Endothelial cell (in vitro differentiated cells): ENCODE measurements around the gene TK1. TPM values are rescaled to one million over a fixed set of nuclear protein-coding genes. Genes with fewer than 3 reads are reported as not detected.
A peak's percentile ranks its signal among the peaks of the same experiment; 100 is the strongest.

Source experiments
- DNase-seq: peaks from one replicate; pipeline ENCODE4 v3.0.0; 2021; ENCODE audit warnings: low spot score
- H3K27ac Mint-ChIP-seq: one replicate; pipeline ENCODE4 v1.8.0; 2021; ENCODE audit warnings: mixed read lengths, inconsistent platforms; ENCODE audit not compliant: unreplicated experiment
- H3K27me3 Mint-ChIP-seq: one replicate; pipeline ENCODE4 v1.8.0; 2021; ENCODE audit warnings: mild to moderate bottlenecking, moderate library complexity, mixed read lengths, inconsistent platforms; ENCODE audit not compliant: unreplicated experiment
- H3K36me3 Mint-ChIP-seq: one replicate; pipeline ENCODE4 v1.8.0; 2021; ENCODE audit warnings: mild to moderate bottlenecking, low read depth, mixed read lengths, inconsistent platforms; ENCODE audit not compliant: unreplicated experiment
- H3K4me1 Mint-ChIP-seq: one replicate; pipeline ENCODE4 v1.8.0; 2021; ENCODE audit warnings: mild to moderate bottlenecking, mixed read lengths, inconsistent platforms; ENCODE audit not compliant: unreplicated experiment
- H3K4me3 Mint-ChIP-seq: one replicate; pipeline ENCODE4 v1.8.0; 2021; ENCODE audit warnings: mild to moderate bottlenecking, mixed read lengths, inconsistent platforms; ENCODE audit not compliant: unreplicated experiment
- H3K9me3 Mint-ChIP-seq: one replicate; pipeline ENCODE4 v1.8.0; 2021; ENCODE audit warnings: mixed read lengths, inconsistent platforms; ENCODE audit not compliant: unreplicated experiment
- CTCF ChIP-seq: fragments of 200-600 bp; sonication (generic); IDR thresholded peaks from one replicate; pipeline ENCODE4 v1.5.0; 2021; ENCODE audit warnings: antibody characterized with exemption; ENCODE audit not compliant: unreplicated experiment
- total RNA-seq: library from RNA; stranded (reverse); fragmentation: NEBNext Ultra II Directional; extraction: Animal tissue kit (Norgen Biotek cat#: 25700); gene quantifications from one replicate; pipeline ENCODE4 v1.2.1, GENCODE V29; 2021; ENCODE audit not compliant: unreplicated experiment

Gene TK1
- total RNA-seq, 1 donor from 2014 or later, result 23.8 TPM

- Mint-ChIP-seq H3K9me3 (no peaks in the 10 kb centered on the region), H3K27ac (no peak overlapping the region), H3K4me3 (peak overlapping the region; percentile 37), H3K36me3 (peaks cover 18% of the 10 kb centered on the region), H3K4me1 (peaks cover 36% of the 10 kb centered on the region), H3K27me3 (peaks cover 10% of the 10 kb centered on the region)
- no peak for DNase-seq
- TF ChIP-seq CTCF, result no peak
Observed at GRCh38 chr17:78132767-78133178, 54.1 kb downstream of the TK1 start.

- H3K36me3 Mint-ChIP-seq, result peaks cover 18% of the 10 kb centered on the region
- no peak overlapping the region for H3K27ac Mint-ChIP-seq
- peaks cover 37% of the 10 kb centered on the region for H3K4me1 Mint-ChIP-seq
- no peak for TF ChIP-seq CTCF
- H3K9me3 Mint-ChIP-seq, result no peaks in the 10 kb centered on the region
- no peak overlapping the region for H3K4me3 Mint-ChIP-seq
- no peak for DNase-seq
- H3K27me3 Mint-ChIP-seq, result peaks cover 10% of the 10 kb centered on the region
Observed at GRCh38 chr17:78132084-78132676, 54.7 kb downstream of the TK1 start.

GRCh38 chr17:78131172-78132083 lies 55.4 kb downstream of the TK1 start:
- Mint-ChIP-seq H3K4me1 (peaks cover 39% of the 10 kb centered on the region), H3K36me3 (peaks cover 18% of the 10 kb centered on the region), H3K9me3 (no peaks in the 10 kb centered on the region), H3K4me3 (no peak overlapping the region), H3K27ac (no peak overlapping the region), H3K27me3 (peaks cover 10% of the 10 kb centered on the region)
- no peak for DNase-seq
- no peak for TF ChIP-seq CTCF

GRCh38 chr17:78130437-78131101 lies 56.3 kb downstream of the TK1 start, which contains the start of gene TMC8:
Gene TMC8 (plus strand): TSS chr17:78130771. CDS start chr17:78131589, 818 bp downstream.
- no peak for DNase-seq
- Mint-ChIP-seq H3K4me3 (no peak within 1 kb of the TSS), H3K27ac (peak within 1 kb of the TSS; percentile 52), H3K9me3 (no peaks in the 10 kb centered on the region), H3K4me1 (peaks cover 39% of the 10 kb centered on the region), H3K27me3 (peaks cover 6% of the 10 kb centered on the region), H3K36me3 (peaks cover 13% of the 10 kb centered on the region)
- no peak for TF ChIP-seq CTCF
